ENCODE data around the gene POLR3G.
A peak's percentile ranks its signal among the peaks of the same experiment; 100 is the strongest.

Gene POLR3G

GRCh38 chr5:90504743-90505142, 30.1 kb downstream of the POLR3G start:
- DNase-seq = no peak

GRCh38 chr5:90506221-90506620, 31.6 kb downstream of the POLR3G start:
- DNase-seq = no peak

GRCh38 chr5:90510438-90510837, 35.8 kb downstream of the POLR3G start:
- DNase-seq = no peak

GRCh38 chr5:90514520-90514919, 39.9 kb downstream of the POLR3G start:
- no peak for DNase-seq

GRCh38 chr5:90518661-90519060, 44.0 kb downstream of the POLR3G start:
- DNase-seq = no peak

- DNase-seq = no peak
These were observed 44.4 kb downstream of the POLR3G start for GRCh38 chr5:90519081-90519480.

- no peak for DNase-seq
These were observed 54.0 kb downstream of the POLR3G start for GRCh38 chr5:90528601-90529193.

- peak; percentile 98 for DNase-seq
These were observed 54.7 kb downstream of the POLR3G start, which contains the start of gene LYSMD3 for GRCh38 chr5:90529194-90529938. Gene LYSMD3 (minus strand): TSS chr5:90529584. CDS start chr5:90525289, 4,295 bp downstream.

- DNase-seq = no peak
These were observed 55.4 kb downstream of the POLR3G start for GRCh38 chr5:90529939-90530677.

GRCh38 chr5:90530736-90531487, 56.2 kb downstream of the POLR3G start:
- no peak for DNase-seq

GRCh38 chr5:90533794-90534193, 59.1 kb downstream of the POLR3G start:
- DNase-seq = no peak

GRCh38 chr5:90534922-90535321, 60.3 kb downstream of the POLR3G start:
- DNase-seq = no peak

GRCh38 chr5:90542827-90543519, 68.3 kb downstream of the POLR3G start:
- DNase-seq = no peak

- DNase-seq = no peak
These were observed 70.8 kb downstream of the POLR3G start for GRCh38 chr5:90545511-90545910.

GRCh38 chr5:90546216-90546837, 71.7 kb downstream of the POLR3G start:
- no peak for DNase-seq

GRCh38 chr5:90547072-90547536, 72.4 kb downstream of the POLR3G start:
- no peak for DNase-seq

- DNase-seq = no peak
These were observed 73.5 kb downstream of the POLR3G start for GRCh38 chr5:90548069-90548593.

GRCh38 chr5:90549223-90549622, 74.6 kb downstream of the POLR3G start:
- DNase-seq = no peak

GRCh38 chr5:90549729-90550275, 75.1 kb downstream of the POLR3G start:
- no peak for DNase-seq

GRCh38 chr5:90550963-90551362, 76.3 kb downstream of the POLR3G start:
- DNase-seq = no peak

GRCh38 chr5:90551376-90551775, 76.7 kb downstream of the POLR3G start:
- DNase-seq = no peak
